Measurements from ENCODE around the gene SLIT3. TPM values are rescaled to one million over a fixed set of nuclear protein-coding genes. Genes with fewer than 3 reads are reported as not detected.

SLIT3 gene
- total RNA-seq, 3 donors from 2014 or later (not counting 1 experiment from before 2014, with no cell fraction given) = 0.34 to 0.80 TPM; not detected in 1

GRCh38 chr5:169164481-169164925 lies 136.4 kb downstream of the SLIT3 start:
- WGBS (ENCODE audit: insufficient coverage) = 84% methylated on average over 5 of the region's 6 CpGs
- Mint-ChIP-seq H3K27ac (no peak overlapping the region), H3K9me3 (peaks cover 0 to 4% of the 10 kb centered on the region in 2 donors), H3K4me3 (no peak overlapping the region), H3K27me3 (ENCODE audit: low read depth in 2 of 2) (peaks cover 0 to 3% of the 10 kb centered on the region in 2 donors), H3K36me3 (no peaks in the 10 kb centered on the region), H3K4me1 (no peaks in the 10 kb centered on the region)
- no peak overlapping the region for H3K27ac ChIP-seq (ENCODE audit: low read length)
- no peak for ATAC-seq
- TF ChIP-seq, protein P1, sequence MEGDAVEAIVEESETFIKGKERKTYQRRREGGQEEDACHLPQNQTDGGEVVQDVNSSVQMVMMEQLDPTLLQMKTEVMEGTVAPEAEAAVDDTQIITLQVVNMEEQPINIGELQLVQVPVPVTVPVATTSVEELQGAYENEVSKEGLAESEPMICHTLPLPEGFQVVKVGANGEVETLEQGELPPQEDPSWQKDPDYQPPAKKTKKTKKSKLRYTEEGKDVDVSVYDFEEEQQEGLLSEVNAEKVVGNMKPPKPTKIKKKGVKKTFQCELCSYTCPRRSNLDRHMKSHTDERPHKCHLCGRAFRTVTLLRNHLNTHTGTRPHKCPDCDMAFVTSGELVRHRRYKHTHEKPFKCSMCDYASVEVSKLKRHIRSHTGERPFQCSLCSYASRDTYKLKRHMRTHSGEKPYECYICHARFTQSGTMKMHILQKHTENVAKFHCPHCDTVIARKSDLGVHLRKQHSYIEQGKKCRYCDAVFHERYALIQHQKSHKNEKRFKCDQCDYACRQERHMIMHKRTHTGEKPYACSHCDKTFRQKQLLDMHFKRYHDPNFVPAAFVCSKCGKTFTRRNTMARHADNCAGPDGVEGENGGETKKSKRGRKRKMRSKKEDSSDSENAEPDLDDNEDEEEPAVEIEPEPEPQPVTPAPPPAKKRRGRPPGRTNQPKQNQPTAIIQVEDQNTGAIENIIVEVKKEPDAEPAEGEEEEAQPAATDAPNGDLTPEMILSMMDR (IDR thresholded peaks at IDR 0.05) = no peak
- no peaks in the 10 kb centered on the region for H3K9me3 ChIP-seq (ENCODE audit: control insufficient read depth, insufficient read depth, low read length)
- intact Hi-C loops (cut with micrococcal nuclease) = no loop called here
- H3K4me1 ChIP-seq (ENCODE audit: control insufficient read depth, insufficient read depth, low read length) = no peaks in the 10 kb centered on the region
- no peak for DNase-seq
- no peak overlapping the region for H3K4me3 ChIP-seq (ENCODE audit: low read length)
- no peaks in the 10 kb centered on the region for H3K27me3 ChIP-seq (ENCODE audit: control insufficient read depth, insufficient read depth, low read length)
- H3K36me3 ChIP-seq (ENCODE audit: control insufficient read depth, insufficient read depth, low read length) = no peaks in the 10 kb centered on the region

GRCh38 chr5:169162407-169162806 lies 138.5 kb downstream of the SLIT3 start:
- H3K4me3 ChIP-seq (ENCODE audit: low read length) = no peak overlapping the region
- H3K27ac ChIP-seq (ENCODE audit: low read length) = no peak overlapping the region
- H3K4me1 ChIP-seq (ENCODE audit: control insufficient read depth, insufficient read depth, low read length) = no peaks in the 10 kb centered on the region
- intact Hi-C loops (cut with micrococcal nuclease) = no loop called here
- Mint-ChIP-seq H3K4me3 (no peak overlapping the region), H3K27me3 (ENCODE audit: low read depth in 2 of 2) (peaks cover 0 to 4% of the 10 kb centered on the region in 2 donors), H3K36me3 (peaks cover 15% of the 10 kb centered on the region), H3K4me1 (no peaks in the 10 kb centered on the region), H3K27ac (no peak overlapping the region), H3K9me3 (peaks cover 0 to 4% of the 10 kb centered on the region in 2 donors)
- peaks cover 2% of the 10 kb centered on the region for H3K9me3 ChIP-seq (ENCODE audit: control insufficient read depth, insufficient read depth, low read length)
- TF ChIP-seq, protein P1 (IDR thresholded peaks at IDR 0.05) = no peak
- DNase-seq (no peak), ATAC-seq (no peak)
- no peaks in the 10 kb centered on the region for H3K36me3 ChIP-seq (ENCODE audit: control insufficient read depth, insufficient read depth, low read length)
- no peaks in the 10 kb centered on the region for H3K27me3 ChIP-seq (ENCODE audit: control insufficient read depth, insufficient read depth, low read length)
- 65% methylated on average over 3 of the region's 3 CpGs for WGBS (ENCODE audit: insufficient coverage)

- WGBS (ENCODE audit: insufficient coverage) = 77% methylated on average over 13 of the region's 13 CpGs
- no peak for ATAC-seq
- no peaks in the 10 kb centered on the region for H3K27me3 ChIP-seq (ENCODE audit: control insufficient read depth, insufficient read depth, low read length)
- H3K9me3 Mint-ChIP-seq = peaks cover 0 to 4% of the 10 kb centered on the region in 2 donors
- no peaks in the 10 kb centered on the region for H3K36me3 ChIP-seq (ENCODE audit: control insufficient read depth, insufficient read depth, low read length)
- H3K4me1 ChIP-seq (ENCODE audit: control insufficient read depth, insufficient read depth, low read length) = no peaks in the 10 kb centered on the region
- H3K36me3 Mint-ChIP-seq = peaks cover 16% of the 10 kb centered on the region
- H3K27ac Mint-ChIP-seq = no peak overlapping the region
- TF ChIP-seq, protein P1 (IDR thresholded peaks at IDR 0.05) = no peak
- H3K4me1 Mint-ChIP-seq = no peaks in the 10 kb centered on the region
- H3K4me3 Mint-ChIP-seq = no peak overlapping the region
- no peak overlapping the region for H3K4me3 ChIP-seq (ENCODE audit: low read length)
- DNase-seq = no peak
- intact Hi-C loops (cut with micrococcal nuclease) = no loop called here
- H3K9me3 ChIP-seq (ENCODE audit: control insufficient read depth, insufficient read depth, low read length) = peaks cover 2% of the 10 kb centered on the region
- no peak overlapping the region for H3K27ac ChIP-seq (ENCODE audit: low read length)
- H3K27me3 Mint-ChIP-seq (ENCODE audit: low read depth in 2 of 2) = peaks cover 0 to 6% of the 10 kb centered on the region in 2 donors
These were observed 139.8 kb downstream of the SLIT3 start for GRCh38 chr5:169161022-169161680.

Measured in natural killer cell (primary cell).